Measurements from ENCODE around the gene IL1B.

Gene IL1B

DNA sequence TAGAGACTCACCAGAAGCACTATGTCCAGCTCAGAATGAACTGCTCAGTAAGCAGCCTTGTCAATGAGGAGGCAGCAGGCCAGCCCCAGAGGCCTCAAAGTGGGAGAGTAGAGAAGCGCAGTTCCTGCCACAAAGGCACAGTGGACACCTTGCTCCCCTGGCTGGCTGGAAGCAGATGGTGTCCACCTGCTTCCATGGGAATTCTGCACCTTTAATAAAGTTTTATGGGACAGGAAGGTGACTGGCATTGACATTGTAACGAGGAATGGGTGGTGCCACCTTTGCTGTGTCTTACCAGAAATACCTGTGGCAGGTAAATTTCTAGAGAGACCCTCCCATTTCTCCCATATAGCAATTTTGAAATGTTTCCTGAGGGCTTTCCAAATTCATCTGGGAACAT, 6.7 kb upstream of the IL1B start:
- Histone ChIP-seq H3K36me3 (ENCODE audit: insufficient read depth, low read length) (no peaks in the 10 kb centered on the region), H3K9ac (ENCODE audit: insufficient read length) (no peak overlapping the region), H3K9me3 (ENCODE audit: low read depth, low read length) (no peaks in the 10 kb centered on the region), H3K4me3 (no peak overlapping the region), H3K27ac (no peak overlapping the region)
- TF ChIP-seq EZH2 (IDR thresholded peaks at IDR 0.05), result no peak
- no peak for TF ChIP-seq POLR2AphosphoS5 (IDR thresholded peaks at IDR 0.05; ENCODE audit: borderline replicate concordance, low read depth, low read length)
- no peak for TF ChIP-seq FOXP2 (optimal IDR thresholded peaks at IDR 0.05; ENCODE audit: control extremely low read depth, extremely low read length, insufficient read depth)
- DNase-seq (ENCODE audit: low read depth, low spot score), result no peak

DNA sequence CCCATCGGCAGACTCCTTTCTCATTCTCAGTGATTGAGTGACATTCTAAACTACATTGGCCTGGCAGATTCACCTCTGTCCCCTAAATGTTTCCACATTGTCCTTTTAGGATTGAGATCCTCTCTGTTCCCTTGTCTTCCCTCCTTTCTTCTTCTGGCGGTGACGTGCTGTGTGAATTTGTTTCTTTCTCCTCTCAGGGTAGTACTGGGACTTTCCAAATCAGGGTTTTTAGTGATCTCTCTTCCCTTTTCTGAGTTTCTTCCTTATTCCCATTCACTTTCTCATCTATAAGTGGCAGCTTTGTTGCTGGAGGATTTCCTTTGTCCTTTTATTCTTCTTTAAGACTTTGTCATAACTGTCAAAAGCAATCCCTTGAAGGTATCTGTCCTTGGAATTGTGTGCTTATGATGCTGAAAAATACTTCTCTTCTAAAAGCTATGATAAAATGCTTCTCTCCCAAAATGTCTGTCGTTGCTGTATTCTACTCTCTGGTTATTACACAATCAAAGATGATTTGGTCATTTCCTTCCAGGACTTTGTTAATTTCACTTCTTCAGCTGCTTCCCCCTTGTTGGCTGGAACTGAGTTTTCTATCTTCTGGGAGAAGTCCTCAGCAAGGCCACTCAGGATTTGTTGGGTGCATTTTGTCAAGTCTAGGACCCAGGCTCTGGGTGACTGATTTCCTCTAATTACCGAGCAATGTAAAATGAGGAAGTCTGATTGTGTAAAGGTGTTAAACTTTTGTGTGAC, 4.9 kb upstream of the IL1B start:
- Histone ChIP-seq H3K9me3 (ENCODE audit: low read depth, low read length) (no peaks in the 10 kb centered on the region), H3K4me3 (no peak overlapping the region), H3K27ac (no peak overlapping the region), H3K36me3 (ENCODE audit: insufficient read depth, low read length) (no peaks in the 10 kb centered on the region), H3K9ac (ENCODE audit: insufficient read length) (no peak overlapping the region)
- TF ChIP-seq FOXP2 (optimal IDR thresholded peaks at IDR 0.05; ENCODE audit: control extremely low read depth, extremely low read length, insufficient read depth) (no peak), POLR2AphosphoS5 (IDR thresholded peaks at IDR 0.05; ENCODE audit: borderline replicate concordance, low read depth, low read length) (no peak), EZH2 (IDR thresholded peaks at IDR 0.05) (no peak)
- no peak for DNase-seq (ENCODE audit: low read depth, low spot score)

DNA sequence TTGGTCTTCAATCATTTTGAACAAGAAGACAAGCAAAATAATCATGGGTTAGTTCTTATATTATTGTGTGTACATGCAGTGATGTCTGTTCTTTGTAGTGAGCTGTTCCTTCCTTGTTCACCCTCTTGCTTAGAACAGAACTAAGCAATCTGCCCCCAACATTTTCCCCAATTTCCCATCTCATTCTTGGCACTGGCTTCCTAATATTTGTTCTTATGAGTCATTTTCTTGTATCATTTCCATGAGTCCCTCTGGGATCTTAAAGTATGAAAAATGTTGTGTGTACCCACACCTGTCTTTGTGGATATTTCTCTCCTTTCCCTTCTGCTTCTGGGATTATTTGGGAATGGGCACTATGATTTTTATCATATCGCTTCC, 3.5 kb upstream of the IL1B start:
- TF ChIP-seq FOXP2 (optimal IDR thresholded peaks at IDR 0.05; ENCODE audit: control extremely low read depth, extremely low read length, insufficient read depth) (no peak), POLR2AphosphoS5 (IDR thresholded peaks at IDR 0.05; ENCODE audit: borderline replicate concordance, low read depth, low read length) (no peak), EZH2 (IDR thresholded peaks at IDR 0.05) (no peak)

DNA sequence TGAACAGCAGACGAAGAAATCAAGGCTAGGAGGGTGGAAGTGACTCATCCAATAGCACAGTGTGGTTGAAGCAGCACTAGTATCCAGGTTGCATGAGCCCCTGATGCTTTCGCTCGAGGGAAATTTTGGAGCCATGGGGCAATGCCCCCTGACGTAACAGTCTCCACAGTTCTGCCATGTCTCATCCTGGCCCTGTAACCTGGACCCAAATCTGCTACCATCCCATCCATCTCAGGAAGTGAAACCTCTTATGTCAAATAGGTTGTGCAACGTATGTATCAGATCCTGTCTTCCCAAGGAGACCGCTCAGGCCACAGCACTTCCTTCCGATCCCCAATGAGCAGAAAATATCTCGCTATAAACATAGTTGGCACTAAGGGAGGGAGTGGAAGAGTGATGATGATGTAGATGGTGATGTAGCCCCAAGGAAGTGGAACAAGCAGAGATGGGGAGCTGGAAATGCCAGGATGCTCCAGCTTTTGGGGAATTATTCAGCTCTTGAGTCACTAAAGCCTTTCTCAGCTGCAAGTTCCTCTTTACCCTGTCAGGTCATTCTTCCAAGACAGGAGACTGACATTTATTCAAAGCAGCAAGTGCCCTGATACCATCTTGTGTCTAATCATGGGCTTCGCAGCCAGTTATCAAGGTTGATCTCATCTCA, 3.0 kb upstream of the IL1B start:
- H3K36me3 ChIP-seq (ENCODE audit: insufficient read depth, low read length), result no peaks in the 10 kb centered on the region
- no peak overlapping the region for H3K27ac ChIP-seq
- H3K9me3 ChIP-seq (ENCODE audit: low read depth, low read length), result no peaks in the 10 kb centered on the region
- no peak overlapping the region for H3K9ac ChIP-seq (ENCODE audit: insufficient read length)
- DNase-seq (ENCODE audit: low read depth, low spot score), result no peak
- H3K4me3 ChIP-seq, result no peak overlapping the region
- TF ChIP-seq EZH2 (IDR thresholded peaks at IDR 0.05) (no peak), POLR2AphosphoS5 (IDR thresholded peaks at IDR 0.05; ENCODE audit: borderline replicate concordance, low read depth, low read length) (no peak), FOXP2 (optimal IDR thresholded peaks at IDR 0.05; ENCODE audit: control extremely low read depth, extremely low read length, insufficient read depth) (no peak)

More for the DNA sequence above, 3.5 kb upstream of the IL1B start:
- H3K9ac ChIP-seq (ENCODE audit: insufficient read length), result no peak overlapping the region
- no peaks in the 10 kb centered on the region for H3K36me3 ChIP-seq (ENCODE audit: insufficient read depth, low read length)
- DNase-seq (ENCODE audit: low read depth, low spot score), result no peak
- H3K4me3 ChIP-seq, result no peak overlapping the region
- no peak overlapping the region for H3K27ac ChIP-seq
- no peaks in the 10 kb centered on the region for H3K9me3 ChIP-seq (ENCODE audit: low read depth, low read length)

DNA sequence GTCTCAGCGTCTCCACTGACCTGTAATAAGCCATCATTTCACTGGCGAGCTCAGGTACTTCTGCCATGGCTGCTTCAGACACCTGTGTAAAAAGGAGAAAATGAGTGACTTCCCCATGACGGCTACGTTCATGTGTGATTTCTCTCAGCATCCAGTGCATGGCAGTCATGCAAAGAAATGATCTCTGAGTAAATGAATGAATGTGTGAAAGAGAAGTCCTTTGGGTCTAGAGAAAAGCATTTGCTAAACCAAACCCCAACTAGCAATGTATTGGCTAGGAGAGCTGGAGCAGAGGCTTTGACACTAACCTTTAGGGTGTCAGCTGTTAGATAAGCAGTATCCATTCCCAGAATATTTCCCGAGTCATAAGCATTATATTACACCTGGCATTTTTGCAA, 417 bp downstream of the IL1B start:
- Histone ChIP-seq H3K27ac (no peak overlapping the region), H3K36me3 (ENCODE audit: insufficient read depth, low read length) (no peaks in the 10 kb centered on the region), H3K9ac (ENCODE audit: insufficient read length) (no peak overlapping the region), H3K4me3 (no peak overlapping the region), H3K9me3 (ENCODE audit: low read depth, low read length) (no peaks in the 10 kb centered on the region)
- DNase-seq (ENCODE audit: low read depth, low spot score), result no peak
- TF ChIP-seq EZH2 (IDR thresholded peaks at IDR 0.05) (no peak), POLR2AphosphoS5 (IDR thresholded peaks at IDR 0.05; ENCODE audit: borderline replicate concordance, low read depth, low read length) (no peak), FOXP2 (optimal IDR thresholded peaks at IDR 0.05; ENCODE audit: control extremely low read depth, extremely low read length, insufficient read depth) (no peak)

DNA sequence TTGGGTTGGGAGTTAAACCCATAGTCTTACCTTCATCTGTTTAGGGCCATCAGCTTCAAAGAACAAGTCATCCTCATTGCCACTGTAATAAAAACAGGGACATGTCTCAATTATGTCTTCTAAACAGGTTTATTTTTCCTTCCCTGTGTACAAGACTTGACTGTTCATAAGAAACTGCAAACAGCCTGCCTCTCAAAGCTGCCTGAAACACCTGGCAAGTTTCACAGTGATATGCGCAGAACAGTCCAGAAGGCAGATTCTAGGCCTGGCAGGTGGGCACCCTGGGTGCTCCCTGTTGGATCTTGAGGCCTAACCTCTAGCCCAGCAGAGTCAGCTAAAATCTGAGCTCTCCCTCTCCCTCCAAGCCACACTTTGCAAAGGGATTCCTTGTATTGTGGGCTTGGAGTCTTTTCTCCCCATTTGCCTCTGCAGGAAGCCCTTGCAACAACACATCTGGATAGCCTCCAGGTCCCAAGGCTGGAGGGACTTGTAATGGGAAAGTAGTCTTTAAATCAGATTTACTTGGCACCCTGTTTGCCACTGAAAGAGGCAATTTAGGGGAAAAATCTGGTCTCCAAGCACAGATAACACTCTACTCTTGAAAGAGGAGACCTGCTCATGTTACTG, 930 bp downstream of the IL1B start:
- no peak for DNase-seq (ENCODE audit: low read depth, low spot score)
- TF ChIP-seq POLR2AphosphoS5 (IDR thresholded peaks at IDR 0.05; ENCODE audit: borderline replicate concordance, low read depth, low read length) (no peak), FOXP2 (optimal IDR thresholded peaks at IDR 0.05; ENCODE audit: control extremely low read depth, extremely low read length, insufficient read depth) (no peak)
- no peaks in the 10 kb centered on the region for H3K36me3 ChIP-seq (ENCODE audit: insufficient read depth, low read length)
- no peak overlapping the region for H3K4me3 ChIP-seq
- no peak overlapping the region for H3K27ac ChIP-seq
- H3K9me3 ChIP-seq (ENCODE audit: low read depth, low read length), result no peaks in the 10 kb centered on the region
- no peak overlapping the region for H3K9ac ChIP-seq (ENCODE audit: insufficient read length)

DNA sequence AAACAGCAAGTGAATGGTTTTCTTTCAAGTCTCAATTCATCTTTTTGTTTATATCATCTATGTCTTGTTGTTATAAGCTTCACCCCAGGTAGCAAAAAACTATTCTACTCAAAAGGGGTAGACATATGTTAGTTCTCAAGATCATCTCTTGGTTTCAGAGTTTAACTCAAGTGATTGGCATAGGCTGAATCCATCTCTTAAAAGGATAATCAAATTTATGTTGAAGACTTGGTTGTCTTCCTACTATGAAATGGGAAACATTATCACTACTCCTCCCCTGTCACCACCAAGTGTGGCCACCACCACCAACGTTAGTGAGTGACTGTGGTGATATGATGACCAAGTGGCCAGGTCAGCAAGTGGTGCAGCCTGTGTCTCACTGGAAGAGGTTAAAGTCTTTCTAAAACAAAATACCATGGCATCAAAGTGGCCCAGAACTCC, 1.5 kb downstream of the IL1B start:
- no peak for DNase-seq (ENCODE audit: low read depth, low spot score)
- Histone ChIP-seq H3K4me3 (no peak overlapping the region), H3K36me3 (ENCODE audit: insufficient read depth, low read length) (no peaks in the 10 kb centered on the region), H3K9me3 (ENCODE audit: low read depth, low read length) (no peaks in the 10 kb centered on the region), H3K27ac (no peak overlapping the region), H3K9ac (ENCODE audit: insufficient read length) (no peak overlapping the region)
- TF ChIP-seq POLR2AphosphoS5 (IDR thresholded peaks at IDR 0.05; ENCODE audit: borderline replicate concordance, low read depth, low read length) (no peak), EZH2 (IDR thresholded peaks at IDR 0.05) (no peak), FOXP2 (optimal IDR thresholded peaks at IDR 0.05; ENCODE audit: control extremely low read depth, extremely low read length, insufficient read depth) (no peak)

DNA sequence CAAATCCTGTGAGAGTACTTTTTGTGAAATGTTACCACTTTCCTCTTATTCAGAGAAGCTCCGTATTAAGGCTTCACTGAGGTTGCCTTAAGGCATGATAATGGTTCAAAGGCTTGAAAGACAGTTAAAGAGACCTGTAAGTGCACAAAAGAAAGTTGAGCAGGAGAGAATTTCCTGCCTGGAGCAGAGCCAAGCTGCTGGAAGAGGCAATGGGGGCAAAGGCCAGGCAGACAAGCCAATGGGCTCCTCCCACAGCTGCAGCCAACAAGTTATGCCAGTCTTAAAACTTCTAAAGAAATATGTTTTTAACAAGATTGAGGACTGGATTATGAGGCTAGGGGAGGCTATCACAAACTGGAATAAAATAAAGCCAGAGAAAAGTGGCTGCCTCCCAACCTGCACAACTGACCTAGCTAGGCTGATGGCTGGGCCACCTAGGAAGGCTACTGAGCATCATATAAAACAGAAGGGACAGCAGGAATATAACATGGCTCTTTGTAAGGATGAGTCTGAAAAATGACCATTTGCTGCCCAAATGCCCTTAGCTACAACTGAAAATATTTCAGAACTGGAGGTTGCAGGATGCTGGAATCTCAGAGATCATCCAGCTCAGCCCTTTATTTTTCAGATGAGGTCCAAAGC, 2.1 kb downstream of the IL1B start:
- DNase-seq (ENCODE audit: low read depth, low spot score), result no peak
- Histone ChIP-seq H3K27ac (no peak overlapping the region), H3K36me3 (ENCODE audit: insufficient read depth, low read length) (no peaks in the 10 kb centered on the region), H3K4me3 (peak overlapping the region; percentile 12; the same call in 1 of the 2 replicates), H3K9me3 (ENCODE audit: low read depth, low read length) (no peaks in the 10 kb centered on the region), H3K9ac (ENCODE audit: insufficient read length) (no peak overlapping the region)
- TF ChIP-seq POLR2AphosphoS5 (IDR thresholded peaks at IDR 0.05; ENCODE audit: borderline replicate concordance, low read depth, low read length) (no peak), FOXP2 (optimal IDR thresholded peaks at IDR 0.05; ENCODE audit: control extremely low read depth, extremely low read length, insufficient read depth) (no peak), EZH2 (IDR thresholded peaks at IDR 0.05) (no peak)

Data from SK-N-MC (cell line).